ENCODE data around the gene CRYL1. TPM values are rescaled to one million over a fixed set of nuclear protein-coding genes. Genes with fewer than 3 reads are reported as not detected.

Gene CRYL1
- total and polyA plus RNA-seq, 12 donors = 10.6 to 68.0 (median 48.1) TPM

- intact Hi-C loops (cut with DNase I) = no loop called here
- 85 to 95% (median 90%) methylated on average over 5 of the region's 5 CpGs for WGBS, 4 donors
- Histone ChIP-seq H3K27me3 (no peaks in the 10 kb centered on the region), H3K36me3 (replicated peaks in 1 of 2) (no peaks in the 10 kb centered on the region), H3K4me3 (no peak overlapping the region), H3K27ac (no peak overlapping the region), H3K4me1 (replicated peaks in 1 of 2) (no peaks in the 10 kb centered on the region), H3K9me3 (replicated peaks in 1 of 3) (no peaks in the 10 kb centered on the region)
- DNase-seq = no peak
- no peak for TF ChIP-seq CTCF (IDR thresholded peaks at IDR 0.05)
- TF ChIP-seq POLR2A (IDR thresholded peaks at IDR 0.05) = no peak
Measured at GRCh38 chr13:20359335-20359734, 166.3 kb downstream of the CRYL1 start.

DNA sequence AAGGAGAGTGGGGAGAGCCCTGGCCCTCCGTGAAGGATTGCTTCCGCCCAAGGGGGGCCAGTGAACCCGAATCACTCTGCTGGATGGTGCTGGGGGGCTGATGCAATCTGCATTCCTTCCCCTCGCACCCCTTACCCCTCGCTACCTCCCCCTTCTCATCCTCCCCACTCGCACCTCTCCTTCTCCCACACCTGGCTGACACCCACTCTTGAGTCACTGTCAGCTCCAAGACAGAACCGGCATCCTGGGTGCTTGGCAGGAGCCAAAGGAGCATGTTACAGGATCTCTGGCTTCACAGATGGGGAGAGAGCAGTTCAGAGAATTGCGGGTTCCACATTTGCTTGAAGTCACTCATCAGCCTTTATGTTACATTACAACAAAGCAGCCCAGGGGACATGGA is 167.6 kb downstream of the CRYL1 start:
- Histone ChIP-seq H3K4me1 (replicated peaks in 1 of 2) (no peaks in the 10 kb centered on the region), H3K9me3 (replicated peaks in 1 of 3) (no peaks in the 10 kb centered on the region), H3K27ac (no peak overlapping the region), H3K36me3 (replicated peaks in 1 of 2) (no peaks in the 10 kb centered on the region), H3K27me3 (no peaks in the 10 kb centered on the region), H3K4me3 (no peak overlapping the region)
- TF ChIP-seq POLR2A (IDR thresholded peaks at IDR 0.05) (no peak), CTCF (IDR thresholded peaks at IDR 0.05) (no peak)
- DNase-seq = no peak
- intact Hi-C loops (cut with DNase I) = no loop called here
- 77 to 82% (median 80%) methylated on average over 8 of the region's 8 CpGs for WGBS, 4 donors

DNA sequence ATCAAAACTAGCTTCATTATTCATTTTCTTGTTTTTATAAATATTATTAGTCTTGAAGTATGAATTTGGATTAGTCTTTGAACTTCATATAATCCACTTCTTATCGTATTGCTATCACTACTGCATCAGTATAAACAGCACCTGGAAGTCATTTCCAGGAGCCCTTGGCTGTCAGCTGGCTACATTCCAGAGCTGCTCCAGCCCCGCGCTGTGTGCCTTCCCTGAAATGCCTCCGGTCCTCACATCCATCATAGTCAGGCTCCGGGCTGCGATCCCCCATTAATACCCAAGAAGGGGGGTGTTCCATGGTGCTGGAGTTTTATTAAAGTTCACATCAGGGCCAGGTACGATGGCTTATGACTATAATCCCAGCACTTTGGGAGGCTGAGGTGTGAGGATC is 169.2 kb downstream of the CRYL1 start:
- Histone ChIP-seq H3K27ac (no peak overlapping the region), H3K4me3 (no peak overlapping the region), H3K9me3 (replicated peaks in 1 of 3) (no peaks in the 10 kb centered on the region), H3K36me3 (replicated peaks in 1 of 2) (no peaks in the 10 kb centered on the region), H3K27me3 (no peaks in the 10 kb centered on the region), H3K4me1 (replicated peaks in 1 of 2) (no peaks in the 10 kb centered on the region)
- 27 to 34% (median 31%) methylated on average over 7 of the region's 7 CpGs for WGBS, 4 donors
- TF ChIP-seq POLR2A (IDR thresholded peaks at IDR 0.05) (no peak), CTCF (IDR thresholded peaks at IDR 0.05) (no peak)
- no peak for DNase-seq
- intact Hi-C loops (cut with DNase I) = no loop called here

DNA sequence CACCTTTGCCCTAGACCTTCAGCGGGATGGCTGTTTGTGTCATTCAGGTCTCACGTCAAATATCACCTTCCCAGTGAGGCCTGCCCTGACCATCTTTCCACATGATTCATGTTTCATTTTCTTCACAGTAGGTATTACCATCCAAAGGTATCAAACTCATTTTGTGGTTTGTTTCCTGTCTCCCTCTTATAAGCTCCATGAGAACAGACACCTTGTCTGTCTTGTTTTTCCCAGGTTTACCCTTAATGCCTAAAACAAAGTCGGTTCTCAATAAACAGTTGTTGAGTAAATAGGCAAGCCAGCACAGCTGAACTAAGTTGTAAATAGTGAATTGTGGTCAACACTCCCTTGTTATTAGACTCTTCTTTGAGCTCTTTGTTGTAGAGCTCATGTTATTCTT is 170.9 kb downstream of the CRYL1 start:
- no peaks in the 10 kb centered on the region for H3K27me3 ChIP-seq
- 88 to 94% (median 90%) methylated on average over 3 of the region's 3 CpGs for WGBS, 4 donors
- TF ChIP-seq CTCF (IDR thresholded peaks at IDR 0.05) = no peak
- TF ChIP-seq POLR2A (IDR thresholded peaks at IDR 0.05) = no peak
- no peak overlapping the region for H3K4me3 ChIP-seq
- H3K4me1 ChIP-seq (replicated peaks in 1 of 2) = no peaks in the 10 kb centered on the region
- no peak overlapping the region for H3K27ac ChIP-seq
- H3K9me3 ChIP-seq (replicated peaks in 1 of 3) = no peaks in the 10 kb centered on the region
- H3K36me3 ChIP-seq (replicated peaks in 1 of 2) = no peaks in the 10 kb centered on the region
- intact Hi-C loops (cut with DNase I) = no loop called here
- DNase-seq = no peak

All from adrenal gland (tissue), 12 donors.